ENCODE results near the gene FSTL1. TPM values are rescaled to one million over a fixed set of nuclear protein-coding genes. Genes with fewer than 3 reads are reported as not detected.

Gene FSTL1
- total and polyA plus RNA-seq, 2 experiments from 2014 or later = 50.8 to 258 TPM

GRCh38 chr3:120344349-120344748 is 106.4 kb downstream of the FSTL1 start (continued):
- TF ChIP-seq, protein P1, sequence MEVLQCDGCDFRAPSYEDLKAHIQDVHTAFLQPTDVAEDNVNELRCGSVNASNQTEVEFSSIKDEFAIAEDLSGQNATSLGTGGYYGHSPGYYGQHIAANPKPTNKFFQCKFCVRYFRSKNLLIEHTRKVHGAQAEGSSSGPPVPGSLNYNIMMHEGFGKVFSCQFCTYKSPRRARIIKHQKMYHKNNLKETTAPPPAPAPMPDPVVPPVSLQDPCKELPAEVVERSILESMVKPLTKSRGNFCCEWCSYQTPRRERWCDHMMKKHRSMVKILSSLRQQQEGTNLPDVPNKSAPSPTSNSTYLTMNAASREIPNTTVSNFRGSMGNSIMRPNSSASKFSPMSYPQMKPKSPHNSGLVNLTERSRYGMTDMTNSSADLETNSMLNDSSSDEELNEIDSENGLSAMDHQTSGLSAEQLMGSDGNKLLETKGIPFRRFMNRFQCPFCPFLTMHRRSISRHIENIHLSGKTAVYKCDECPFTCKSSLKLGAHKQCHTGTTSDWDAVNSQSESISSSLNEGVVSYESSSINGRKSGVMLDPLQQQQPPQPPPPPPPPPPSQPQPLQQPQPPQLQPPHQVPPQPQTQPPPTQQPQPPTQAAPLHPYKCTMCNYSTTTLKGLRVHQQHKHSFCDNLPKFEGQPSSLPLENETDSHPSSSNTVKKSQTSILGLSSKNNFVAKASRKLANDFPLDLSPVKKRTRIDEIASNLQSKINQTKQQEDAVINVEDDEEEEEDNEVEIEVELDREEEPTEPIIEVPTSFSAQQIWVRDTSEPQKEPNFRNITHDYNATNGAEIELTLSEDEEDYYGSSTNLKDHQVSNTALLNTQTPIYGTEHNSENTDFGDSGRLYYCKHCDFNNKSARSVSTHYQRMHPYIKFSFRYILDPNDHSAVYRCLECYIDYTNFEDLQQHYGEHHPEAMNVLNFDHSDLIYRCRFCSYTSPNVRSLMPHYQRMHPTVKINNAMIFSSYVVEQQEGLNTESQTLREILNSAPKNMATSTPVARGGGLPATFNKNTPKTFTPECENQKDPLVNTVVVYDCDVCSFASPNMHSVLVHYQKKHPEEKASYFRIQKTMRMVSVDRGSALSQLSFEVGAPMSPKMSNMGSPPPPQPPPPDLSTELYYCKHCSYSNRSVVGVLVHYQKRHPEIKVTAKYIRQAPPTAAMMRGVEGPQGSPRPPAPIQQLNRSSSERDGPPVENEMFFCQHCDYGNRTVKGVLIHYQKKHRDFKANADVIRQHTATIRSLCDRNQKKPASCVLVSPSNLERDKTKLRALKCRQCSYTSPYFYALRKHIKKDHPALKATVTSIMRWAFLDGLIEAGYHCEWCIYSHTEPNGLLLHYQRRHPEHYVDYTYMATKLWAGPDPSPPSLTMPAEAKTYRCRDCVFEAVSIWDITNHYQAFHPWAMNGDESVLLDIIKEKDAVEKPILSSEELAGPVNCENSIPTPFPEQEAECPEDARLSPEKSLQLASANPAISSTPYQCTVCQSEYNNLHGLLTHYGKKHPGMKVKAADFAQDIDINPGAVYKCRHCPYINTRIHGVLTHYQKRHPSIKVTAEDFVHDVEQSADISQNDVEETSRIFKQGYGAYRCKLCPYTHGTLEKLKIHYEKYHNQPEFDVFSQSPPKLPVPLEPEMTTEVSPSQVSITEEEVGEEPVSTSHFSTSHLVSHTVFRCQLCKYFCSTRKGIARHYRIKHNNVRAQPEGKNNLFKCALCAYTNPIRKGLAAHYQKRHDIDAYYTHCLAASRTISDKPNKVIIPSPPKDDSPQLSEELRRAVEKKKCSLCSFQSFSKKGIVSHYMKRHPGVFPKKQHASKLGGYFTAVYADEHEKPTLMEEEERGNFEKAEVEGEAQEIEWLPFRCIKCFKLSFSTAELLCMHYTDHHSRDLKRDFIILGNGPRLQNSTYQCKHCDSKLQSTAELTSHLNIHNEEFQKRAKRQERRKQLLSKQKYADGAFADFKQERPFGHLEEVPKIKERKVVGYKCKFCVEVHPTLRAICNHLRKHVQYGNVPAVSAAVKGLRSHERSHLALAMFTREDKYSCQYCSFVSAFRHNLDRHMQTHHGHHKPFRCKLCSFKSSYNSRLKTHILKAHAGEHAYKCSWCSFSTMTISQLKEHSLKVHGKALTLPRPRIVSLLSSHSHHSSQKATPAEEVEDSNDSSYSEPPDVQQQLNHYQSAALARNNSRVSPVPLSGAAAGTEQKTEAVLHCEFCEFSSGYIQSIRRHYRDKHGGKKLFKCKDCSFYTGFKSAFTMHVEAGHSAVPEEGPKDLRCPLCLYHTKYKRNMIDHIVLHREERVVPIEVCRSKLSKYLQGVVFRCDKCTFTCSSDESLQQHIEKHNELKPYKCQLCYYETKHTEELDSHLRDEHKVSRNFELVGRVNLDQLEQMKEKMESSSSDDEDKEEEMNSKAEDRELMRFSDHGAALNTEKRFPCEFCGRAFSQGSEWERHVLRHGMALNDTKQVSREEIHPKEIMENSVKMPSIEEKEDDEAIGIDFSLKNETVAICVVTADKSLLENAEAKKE (CRISPR knock-in tag; IDR thresholded peaks at IDR 0.05) = no peak
- TF ChIP-seq POLR2AphosphoS5 (IDR thresholded peaks at IDR 0.05; ENCODE audit: low read depth) (no peak), EZH2phosphoT487 (IDR thresholded peaks at IDR 0.05; ENCODE audit: unreplicated experiment) (no peak), STAT1 (IDR thresholded peaks at IDR 0.05; ENCODE audit: unreplicated experiment) (no peak), ZNF114 (CRISPR knock-in tag; IDR thresholded peaks at IDR 0.05) (no peak), ZNF331 (CRISPR knock-in tag; IDR thresholded peaks at IDR 0.05; ENCODE audit: low read depth) (no peak), NANOG (IDR thresholded peaks at IDR 0.05; ENCODE audit: borderline replicate concordance) (no peak)
- TF ChIP-seq, protein P2, sequence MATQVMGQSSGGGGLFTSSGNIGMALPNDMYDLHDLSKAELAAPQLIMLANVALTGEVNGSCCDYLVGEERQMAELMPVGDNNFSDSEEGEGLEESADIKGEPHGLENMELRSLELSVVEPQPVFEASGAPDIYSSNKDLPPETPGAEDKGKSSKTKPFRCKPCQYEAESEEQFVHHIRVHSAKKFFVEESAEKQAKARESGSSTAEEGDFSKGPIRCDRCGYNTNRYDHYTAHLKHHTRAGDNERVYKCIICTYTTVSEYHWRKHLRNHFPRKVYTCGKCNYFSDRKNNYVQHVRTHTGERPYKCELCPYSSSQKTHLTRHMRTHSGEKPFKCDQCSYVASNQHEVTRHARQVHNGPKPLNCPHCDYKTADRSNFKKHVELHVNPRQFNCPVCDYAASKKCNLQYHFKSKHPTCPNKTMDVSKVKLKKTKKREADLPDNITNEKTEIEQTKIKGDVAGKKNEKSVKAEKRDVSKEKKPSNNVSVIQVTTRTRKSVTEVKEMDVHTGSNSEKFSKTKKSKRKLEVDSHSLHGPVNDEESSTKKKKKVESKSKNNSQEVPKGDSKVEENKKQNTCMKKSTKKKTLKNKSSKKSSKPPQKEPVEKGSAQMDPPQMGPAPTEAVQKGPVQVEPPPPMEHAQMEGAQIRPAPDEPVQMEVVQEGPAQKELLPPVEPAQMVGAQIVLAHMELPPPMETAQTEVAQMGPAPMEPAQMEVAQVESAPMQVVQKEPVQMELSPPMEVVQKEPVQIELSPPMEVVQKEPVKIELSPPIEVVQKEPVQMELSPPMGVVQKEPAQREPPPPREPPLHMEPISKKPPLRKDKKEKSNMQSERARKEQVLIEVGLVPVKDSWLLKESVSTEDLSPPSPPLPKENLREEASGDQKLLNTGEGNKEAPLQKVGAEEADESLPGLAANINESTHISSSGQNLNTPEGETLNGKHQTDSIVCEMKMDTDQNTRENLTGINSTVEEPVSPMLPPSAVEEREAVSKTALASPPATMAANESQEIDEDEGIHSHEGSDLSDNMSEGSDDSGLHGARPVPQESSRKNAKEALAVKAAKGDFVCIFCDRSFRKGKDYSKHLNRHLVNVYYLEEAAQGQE (IDR thresholded peaks at IDR 0.05; ENCODE audit: unreplicated experiment) = no peak
- TF ChIP-seq, protein P3, sequence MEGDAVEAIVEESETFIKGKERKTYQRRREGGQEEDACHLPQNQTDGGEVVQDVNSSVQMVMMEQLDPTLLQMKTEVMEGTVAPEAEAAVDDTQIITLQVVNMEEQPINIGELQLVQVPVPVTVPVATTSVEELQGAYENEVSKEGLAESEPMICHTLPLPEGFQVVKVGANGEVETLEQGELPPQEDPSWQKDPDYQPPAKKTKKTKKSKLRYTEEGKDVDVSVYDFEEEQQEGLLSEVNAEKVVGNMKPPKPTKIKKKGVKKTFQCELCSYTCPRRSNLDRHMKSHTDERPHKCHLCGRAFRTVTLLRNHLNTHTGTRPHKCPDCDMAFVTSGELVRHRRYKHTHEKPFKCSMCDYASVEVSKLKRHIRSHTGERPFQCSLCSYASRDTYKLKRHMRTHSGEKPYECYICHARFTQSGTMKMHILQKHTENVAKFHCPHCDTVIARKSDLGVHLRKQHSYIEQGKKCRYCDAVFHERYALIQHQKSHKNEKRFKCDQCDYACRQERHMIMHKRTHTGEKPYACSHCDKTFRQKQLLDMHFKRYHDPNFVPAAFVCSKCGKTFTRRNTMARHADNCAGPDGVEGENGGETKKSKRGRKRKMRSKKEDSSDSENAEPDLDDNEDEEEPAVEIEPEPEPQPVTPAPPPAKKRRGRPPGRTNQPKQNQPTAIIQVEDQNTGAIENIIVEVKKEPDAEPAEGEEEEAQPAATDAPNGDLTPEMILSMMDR (conservative IDR thresholded peaks at IDR 0.05; ENCODE audit: low read depth in 2 of 2) = no peak

MicroRNAs encoded within 50 kb of the gene (microRNA counts, 767-probe panel; counts per million panel counts)
- not detected for microRNA hsa-miR-198

Other genes with a start within 250 kb of the FSTL1 start
- gene GPR156, start 165.8 kb downstream of the FSTL1 start, total RNA-seq (2014; rRNA removed; shearing (Covaris generic)) = 2.5 and 4.7 TPM in 2 replicates
- gene GPR156, start 165.8 kb downstream of the FSTL1 start, polyA plus RNA-seq (2016; fragmentation: Nextera tagmentation; extraction: Ambion mirVana) = 0.50 and 0.73 TPM in 2 replicates
- gene LRRC58, start 101.6 kb downstream of the FSTL1 start, total RNA-seq (2014; rRNA removed; shearing (Covaris generic)) = 23.8 and 25.6 TPM in 2 replicates
- 5.8 and 7.0 TPM in 2 replicates for gene LRRC58, start 101.6 kb downstream of the FSTL1 start, polyA plus RNA-seq (2016; fragmentation: Nextera tagmentation; extraction: Ambion mirVana)
- 149 and 199 TPM in 2 replicates for gene NDUFB4, start 145.3 kb upstream of the FSTL1 start, total RNA-seq (2014; rRNA removed; shearing (Covaris generic))
- 716 and 796 TPM in 2 replicates for gene NDUFB4, start 145.3 kb upstream of the FSTL1 start, polyA plus RNA-seq (2016; fragmentation: Nextera tagmentation; extraction: Ambion mirVana)
- gene HGD, start 231.2 kb upstream of the FSTL1 start, total RNA-seq (2014; rRNA removed; shearing (Covaris generic)) = not detected in 2 replicates
- not detected in 2 replicates for gene HGD, start 231.2 kb upstream of the FSTL1 start, polyA plus RNA-seq (2016; fragmentation: Nextera tagmentation; extraction: Ambion mirVana)

Data from GM23338 (cell line).